HG02610 (cell line): ENCODE data around the gene INTS1.

ENCODE experiments used
- ATAC-seq: cut with Tn5 transposase; IDR thresholded peaks from one replicate; pipeline ENCODE4 v1.9.1; 2021; ENCODE audit warnings: mild to moderate bottlenecking, moderate library complexity; ENCODE audit not compliant: unreplicated experiment

INTS1 gene

GRCh38 chr7:1493571-1493970 lies 10.6 kb downstream of the INTS1 start:
- no peak for ATAC-seq

GRCh38 chr7:1493129-1493528 lies 11.1 kb downstream of the INTS1 start:
- ATAC-seq, result no peak

GRCh38 chr7:1492640-1493039 lies 11.5 kb downstream of the INTS1 start:
- no peak for ATAC-seq

- no peak for ATAC-seq
Measured at GRCh38 chr7:1492221-1492620, 12.0 kb downstream of the INTS1 start.

GRCh38 chr7:1490837-1491236 lies 13.4 kb downstream of the INTS1 start:
- no peak for ATAC-seq

- ATAC-seq, result no peak
Measured at GRCh38 chr7:1489336-1489735, 14.9 kb downstream of the INTS1 start.

- ATAC-seq, result no peak
Measured at GRCh38 chr7:1488016-1488415, 16.2 kb downstream of the INTS1 start.

GRCh38 chr7:1487466-1487865 lies 16.7 kb downstream of the INTS1 start:
- ATAC-seq, result no peak

GRCh38 chr7:1486571-1486970 lies 17.6 kb downstream of the INTS1 start:
- ATAC-seq, result no peak

GRCh38 chr7:1485156-1485555 lies 19.0 kb downstream of the INTS1 start:
- ATAC-seq, result no peak

- ATAC-seq, result no peak
Measured at GRCh38 chr7:1484569-1484968, 19.6 kb downstream of the INTS1 start.

- no peak for ATAC-seq
Measured at GRCh38 chr7:1483536-1484505, 20.4 kb downstream of the INTS1 start.

- ATAC-seq, result no peak
Measured at GRCh38 chr7:1483079-1483478, 21.1 kb downstream of the INTS1 start.

GRCh38 chr7:1481300-1481699 lies 22.9 kb downstream of the INTS1 start:
- ATAC-seq, result no peak

GRCh38 chr7:1480670-1481069 lies 23.5 kb downstream of the INTS1 start:
- ATAC-seq, result no peak

GRCh38 chr7:1479287-1479686 lies 24.9 kb downstream of the INTS1 start:
- ATAC-seq, result no peak

- no peak for ATAC-seq
Measured at GRCh38 chr7:1478480-1478879, 25.7 kb downstream of the INTS1 start.

GRCh38 chr7:1476859-1477258 lies 27.3 kb downstream of the INTS1 start:
- no peak for ATAC-seq

- ATAC-seq, result no peak
Measured at GRCh38 chr7:1475991-1476390, 28.2 kb downstream of the INTS1 start.

- ATAC-seq, result no peak
Measured at GRCh38 chr7:1475393-1475792, 28.8 kb downstream of the INTS1 start.

GRCh38 chr7:1474736-1475135 lies 29.5 kb downstream of the INTS1 start:
- ATAC-seq, result no peak

- ATAC-seq, result no peak
Measured at GRCh38 chr7:1473864-1474512, 30.2 kb downstream of the INTS1 start.
